ENCODE data around the gene EML6. TPM values are rescaled to one million over a fixed set of nuclear protein-coding genes. Genes with fewer than 3 reads are reported as not detected.

EML6 gene
- total and polyA plus RNA-seq, 2 of the 8 experiments (the other 6 are each of a cell fraction or from before 2014, with no cell fraction given) = 1.2 to 1.6 TPM

DNA sequence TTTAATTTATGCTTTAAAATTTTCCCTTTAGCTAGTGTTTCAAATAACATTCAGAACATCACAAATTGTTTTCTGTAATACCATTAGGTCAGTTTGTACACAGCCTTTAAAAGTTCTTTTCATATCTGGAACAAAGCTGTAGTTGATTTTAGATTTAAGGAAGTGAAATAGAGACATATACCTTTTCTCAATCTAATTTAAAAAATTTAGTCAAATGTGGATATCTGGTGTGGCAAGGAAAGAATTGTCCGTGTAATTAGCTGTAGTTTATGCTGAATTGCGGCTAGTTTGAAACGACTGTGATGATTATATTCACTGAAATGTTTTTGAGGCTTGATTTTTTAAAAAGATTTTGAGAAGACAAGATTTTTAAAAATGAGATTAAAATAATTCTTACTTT, 59.9 kb downstream of the EML6 start (continued):
- no peak for TF ChIP-seq CEBPB (IDR thresholded peaks at IDR 0.05; ENCODE audit: low read depth, low read length)
- TF ChIP-seq RNF2 (IDR thresholded peaks at IDR 0.05; ENCODE audit: borderline replicate concordance, low read depth, low read length, missing control alignments, poor library complexity, severe bottlenecking) = no peak
- TF ChIP-seq, protein P1, sequence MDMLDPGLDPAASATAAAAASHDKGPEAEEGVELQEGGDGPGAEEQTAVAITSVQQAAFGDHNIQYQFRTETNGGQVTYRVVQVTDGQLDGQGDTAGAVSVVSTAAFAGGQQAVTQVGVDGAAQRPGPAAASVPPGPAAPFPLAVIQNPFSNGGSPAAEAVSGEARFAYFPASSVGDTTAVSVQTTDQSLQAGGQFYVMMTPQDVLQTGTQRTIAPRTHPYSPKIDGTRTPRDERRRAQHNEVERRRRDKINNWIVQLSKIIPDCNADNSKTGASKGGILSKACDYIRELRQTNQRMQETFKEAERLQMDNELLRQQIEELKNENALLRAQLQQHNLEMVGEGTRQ (IDR thresholded peaks at IDR 0.05; ENCODE audit: low read length) = no peak
- no peak for TF ChIP-seq RFX5 (IDR thresholded peaks at IDR 0.05; ENCODE audit: borderline replicate concordance, low read depth, low read length)
- TF ChIP-seq MAFK (IDR thresholded peaks at IDR 0.05; ENCODE audit: low read depth, low read length) = no peak
- no peak for TF ChIP-seq KDM1A (IDR thresholded peaks at IDR 0.05; ENCODE audit: borderline replicate concordance, low read length)
- no peak for TF ChIP-seq YY1 (IDR thresholded peaks at IDR 0.05; ENCODE audit: low read depth, low read length)
- no peak for TF ChIP-seq POLR2A (IDR thresholded peaks at IDR 0.05; ENCODE audit: control extremely low read depth in 1 of 2, low read depth in 2 of 2, low read length in 2 of 2)
